WTC11 (cell line): Measurements from ENCODE around the gene AGFG2.

Source experiments
- ATF2 ChIP-seq: sonication (generic); formaldehyde crosslinking; IDR thresholded peaks from 2 replicates; pipeline ENCODE4 v1.8.1; 2022; ENCODE audit warnings: low read depth, missing genetic modification reagents, borderline replicate concordance
- CTCF ChIP-seq: fragments of 200-600 bp; IDR thresholded peaks from 2 replicates; pipeline ENCODE4 v1.8.0; 2022; ENCODE audit warnings: antibody characterized with exemption
- E2F1 ChIP-seq: sonication (generic); formaldehyde crosslinking; IDR thresholded peaks from 2 replicates; pipeline ENCODE4 v1.8.0; 2022; ENCODE audit warnings: mild to moderate bottlenecking, missing genetic modification reagents
- ELF4 ChIP-seq: sonication (generic); formaldehyde crosslinking; IDR thresholded peaks from 2 replicates; pipeline ENCODE4 v1.8.1; 2022; ENCODE audit warnings: low read depth, mild to moderate bottlenecking, moderate library complexity, missing genetic modification reagents
- FOXK1 ChIP-seq: sonication (generic); formaldehyde crosslinking; IDR thresholded peaks from 2 replicates; pipeline ENCODE4 v1.8.0; 2022; ENCODE audit warnings: mild to moderate bottlenecking, moderate library complexity, missing genetic modification reagents
- FOXP1 ChIP-seq: sonication (generic); formaldehyde crosslinking; IDR thresholded peaks from 2 replicates; pipeline ENCODE4 v1.8.0; 2022; ENCODE audit warnings: missing genetic modification reagents, mild to moderate bottlenecking, moderate library complexity, borderline replicate concordance
- FOXP4 ChIP-seq: sonication (generic); formaldehyde crosslinking; IDR thresholded peaks from 2 replicates; pipeline ENCODE4 v1.8.0; 2022; ENCODE audit warnings: mild to moderate bottlenecking, missing genetic modification reagents
- IRF2 ChIP-seq: sonication (generic); formaldehyde crosslinking; IDR thresholded peaks from 2 replicates; pipeline ENCODE4 v1.8.0; 2022; ENCODE audit warnings: low read depth, missing genetic modification reagents, borderline replicate concordance
- NR1H2 ChIP-seq: sonication (generic); formaldehyde crosslinking; IDR thresholded peaks from 2 replicates; pipeline ENCODE4 v1.9.0; 2021; ENCODE audit warnings: mild to moderate bottlenecking, moderate library complexity, missing genetic modification reagents
- SMAD4 ChIP-seq: sonication (generic); formaldehyde crosslinking; IDR thresholded peaks from 2 replicates; pipeline ENCODE4 v1.8.0; 2022; ENCODE audit warnings: mild to moderate bottlenecking, missing genetic modification reagents
- TCF7 ChIP-seq: sonication (generic); formaldehyde crosslinking; IDR thresholded peaks from 2 replicates; pipeline ENCODE4 v1.8.0; 2022; ENCODE audit warnings: mild to moderate bottlenecking, low read depth, missing genetic modification reagents, moderate library complexity
- ZBTB43 ChIP-seq: sonication (generic); formaldehyde crosslinking; IDR thresholded peaks from 2 replicates; pipeline ENCODE4 v1.8.1; 2023; ENCODE audit warnings: mild to moderate bottlenecking, missing genetic modification reagents
- ZNF121 ChIP-seq: sonication (generic); formaldehyde crosslinking; IDR thresholded peaks from 2 replicates; pipeline ENCODE4 v1.8.0; 2023; ENCODE audit warnings: missing genetic modification reagents
- ZNF396 ChIP-seq: fragments of 250-450 bp; sonication (Bioruptor Pico); IDR thresholded peaks from 2 replicates; pipeline ENCODE4 v1.8.0; 2021; ENCODE audit warnings: mild to moderate bottlenecking, moderate library complexity, borderline replicate concordance

- no peak for TF ChIP-seq CTCF
- no peak for TF ChIP-seq IRF2 (CRISPR knock-in tag)
- TF ChIP-seq FOXK1 (CRISPR knock-in tag) = no peak
- TF ChIP-seq NR1H2 (CRISPR knock-in tag) = no peak
- no peak for TF ChIP-seq E2F1 (CRISPR knock-in tag)
- no peak for TF ChIP-seq TCF7 (CRISPR knock-in tag)
- TF ChIP-seq SMAD4 (CRISPR knock-in tag) = no peak
- TF ChIP-seq ZNF121 = 0 out of 2 replicates have a peak, but pooled peaks have one; percentile 34
- TF ChIP-seq ATF2 = no peak
- TF ChIP-seq ZBTB43 = no peak
- no peak for TF ChIP-seq FOXP1
- TF ChIP-seq ELF4 (CRISPR knock-in tag) = no peak
- no peak for TF ChIP-seq ZNF396 (CRISPR knock-in tag)
- TF ChIP-seq FOXP4 (CRISPR knock-in tag) = no peak
Observed at GRCh38 chr7:100519580-100519979, 19.4 kb upstream of the AGFG2 start.
